ENCODE results near the gene NR1I3.
"Not testable (repeated sequence)": the region's sequence is repeated elsewhere in the genome, so short reads cannot be mapped to it uniquely, and the experiment has no call there.

Gene NR1I3, protein sequence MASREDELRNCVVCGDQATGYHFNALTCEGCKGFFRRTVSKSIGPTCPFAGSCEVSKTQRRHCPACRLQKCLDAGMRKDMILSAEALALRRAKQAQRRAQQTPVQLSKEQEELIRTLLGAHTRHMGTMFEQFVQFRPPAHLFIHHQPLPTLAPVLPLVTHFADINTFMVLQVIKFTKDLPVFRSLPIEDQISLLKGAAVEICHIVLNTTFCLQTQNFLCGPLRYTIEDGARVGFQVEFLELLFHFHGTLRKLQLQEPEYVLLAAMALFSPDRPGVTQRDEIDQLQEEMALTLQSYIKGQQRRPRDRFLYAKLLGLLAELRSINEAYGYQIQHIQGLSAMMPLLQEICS

DNA sequence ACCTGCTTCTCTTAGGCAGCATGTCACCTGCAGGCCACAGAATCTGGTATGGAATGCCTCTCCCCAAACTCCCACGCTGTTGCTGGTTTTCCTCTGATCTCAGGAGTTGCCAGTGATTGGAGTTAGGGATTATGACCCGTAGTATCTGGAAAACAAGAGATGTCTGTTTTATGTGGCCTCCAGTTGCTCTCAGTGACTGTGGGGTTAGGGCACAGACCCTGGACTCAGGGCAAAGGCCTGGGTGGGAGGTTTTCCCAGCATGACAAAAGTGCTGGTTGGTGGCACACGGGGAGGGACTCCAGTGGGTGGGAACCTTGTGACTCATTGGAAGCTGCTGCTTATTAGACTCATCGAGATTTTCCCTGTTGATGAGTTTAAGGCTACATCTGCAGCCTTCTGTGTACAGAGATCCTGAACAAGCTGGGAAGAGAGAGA, at the start of gene NR1I3:
TSS of gene NR1I3 (minus strand) at position 165 of the 435 bp plus-strand sequence. CDS start 1,638 bp downstream, outside the sequence.
- no peak for DNase-seq

- DNase-seq, result no peak
These were observed 49.6 kb upstream of the NR1I3 start for GRCh38 chr1:161287482-161288054.

- DNase-seq, result no peak
These were observed 47.5 kb upstream of the NR1I3 start for GRCh38 chr1:161285521-161285920.

DNA sequence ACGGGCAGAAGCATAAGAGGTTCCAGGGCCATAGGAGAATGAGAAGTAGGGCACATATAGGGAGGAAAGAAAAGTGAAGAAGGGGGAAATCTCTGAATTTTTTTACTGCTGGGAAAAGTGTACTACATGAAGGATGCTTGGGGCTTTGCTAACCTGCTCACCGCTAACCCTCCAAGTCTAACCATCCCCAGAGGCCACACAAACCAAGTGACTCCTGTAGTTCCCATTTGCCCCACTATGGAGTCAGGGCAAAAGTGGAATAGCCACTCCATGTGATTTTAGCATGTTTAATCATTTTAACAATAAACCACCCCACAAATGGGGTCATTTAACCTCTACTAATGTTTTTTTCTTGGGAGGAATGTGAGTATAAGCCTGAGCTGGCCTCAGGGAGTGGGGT, 47.1 kb upstream of the NR1I3 start:
- no peak for DNase-seq

DNA sequence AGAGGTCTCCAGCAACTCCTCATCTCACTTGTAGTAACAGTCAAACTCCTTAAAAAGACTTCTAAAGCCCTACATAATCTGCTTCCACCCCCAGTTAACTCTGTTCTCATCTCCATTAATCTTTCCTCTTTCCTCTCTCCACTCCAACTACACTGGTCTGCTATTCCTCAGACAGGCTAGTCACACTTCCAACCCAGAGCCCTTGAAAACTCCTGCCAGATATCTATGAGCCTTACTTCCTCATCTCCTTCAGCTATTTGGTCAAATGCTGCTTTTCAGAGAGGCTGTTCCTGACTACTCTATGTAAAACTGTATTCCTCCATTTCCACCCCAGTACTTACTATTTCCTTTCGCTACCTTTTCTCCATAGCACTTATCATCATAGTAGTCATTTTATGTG, 45.0 kb upstream of the NR1I3 start:
- DNase-seq, result no peak

DNA sequence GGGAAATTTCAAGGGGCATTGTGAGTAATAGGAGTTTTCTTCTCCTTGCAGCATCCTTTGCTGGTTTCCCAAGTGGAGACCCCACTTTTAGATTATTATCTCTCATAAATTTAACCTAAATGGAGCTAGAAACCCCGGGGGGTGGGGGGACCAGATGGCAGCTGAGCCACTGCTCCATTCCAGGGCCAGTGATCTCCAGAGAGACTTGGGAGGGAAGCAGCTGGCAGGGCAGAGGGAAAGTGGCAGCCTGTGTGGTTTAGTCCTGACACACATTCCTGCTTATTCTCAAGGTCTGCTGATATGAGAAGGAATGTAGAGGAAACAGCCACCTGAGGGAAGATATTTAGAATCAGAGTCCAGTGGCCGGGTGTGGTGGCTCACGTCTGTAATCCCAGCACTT, 36.9 kb upstream of the NR1I3 start:
- DNase-seq, result no peak

- no peak for DNase-seq
These were observed 35.4 kb upstream of the NR1I3 start for GRCh38 chr1:161273402-161273801.

- no peak for DNase-seq
These were observed 29.3 kb upstream of the NR1I3 start for GRCh38 chr1:161267321-161267720.

DNA sequence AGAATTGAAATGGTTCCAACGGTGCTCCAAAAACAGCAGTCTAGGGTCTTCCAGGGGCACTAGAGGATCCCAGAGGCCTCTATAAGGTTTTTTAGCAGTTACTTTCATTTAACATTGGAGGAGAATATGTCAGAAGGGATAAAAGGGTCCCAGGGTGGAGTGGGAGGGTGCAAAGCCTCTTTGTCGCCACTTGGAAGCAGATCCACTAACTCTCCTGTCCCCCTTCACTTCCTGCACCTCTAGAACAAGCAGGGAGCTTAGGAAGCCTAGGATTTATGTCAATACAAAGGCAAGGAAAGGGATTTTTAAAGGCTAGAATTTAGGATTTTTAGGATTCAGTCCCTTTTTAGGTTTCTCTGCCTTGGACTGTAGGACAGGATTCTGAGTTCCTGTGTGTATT, 28.8 kb upstream of the NR1I3 start:
- DNase-seq, result no peak

DNA sequence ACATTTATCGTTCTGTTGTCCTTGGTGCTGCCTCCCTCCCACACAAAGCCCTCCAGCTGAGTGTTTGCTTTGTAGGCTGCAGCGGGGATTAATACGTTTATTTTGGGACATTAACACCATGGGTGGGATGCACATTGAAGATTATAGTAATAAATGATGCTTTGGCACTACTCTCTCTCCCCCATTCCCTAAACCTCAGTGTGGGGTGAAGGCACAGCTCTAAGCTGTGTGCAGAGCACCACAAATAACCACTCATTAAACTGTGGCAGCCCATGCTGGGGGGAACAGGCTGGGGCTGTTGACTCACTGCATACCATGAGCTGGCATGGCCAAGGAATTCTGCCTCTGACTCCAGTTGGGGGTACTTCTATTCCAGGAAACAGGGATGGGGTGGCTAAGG, 28.2 kb upstream of the NR1I3 start:
- DNase-seq, result no peak

DNA sequence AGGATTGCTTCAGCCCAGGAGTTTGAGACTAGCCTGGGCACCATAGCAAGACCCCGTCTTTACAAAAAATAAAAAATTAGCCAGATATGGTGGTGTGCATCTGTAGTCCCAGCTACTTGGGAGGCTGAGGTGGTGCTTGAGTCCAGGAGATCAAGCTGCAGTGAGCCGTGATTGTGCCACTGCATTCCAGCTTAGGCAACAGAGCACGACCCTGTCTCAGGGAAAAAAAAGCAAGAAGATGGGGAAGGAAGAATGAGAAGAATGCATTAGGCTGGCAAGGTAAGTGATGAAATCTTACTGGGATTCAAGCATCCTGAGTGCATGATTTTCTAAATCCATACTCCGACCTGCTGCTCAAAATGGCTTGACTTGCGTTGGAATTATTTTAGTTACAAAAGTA, 27.3 kb upstream of the NR1I3 start:
- no peak for DNase-seq

- DNase-seq, result peak; percentile 35
These were observed 23.5 kb upstream of the NR1I3 start for GRCh38 chr1:161261261-161262235.

- peak; percentile 49 for DNase-seq
These were observed 22.6 kb upstream of the NR1I3 start for GRCh38 chr1:161260376-161261260.

DNA sequence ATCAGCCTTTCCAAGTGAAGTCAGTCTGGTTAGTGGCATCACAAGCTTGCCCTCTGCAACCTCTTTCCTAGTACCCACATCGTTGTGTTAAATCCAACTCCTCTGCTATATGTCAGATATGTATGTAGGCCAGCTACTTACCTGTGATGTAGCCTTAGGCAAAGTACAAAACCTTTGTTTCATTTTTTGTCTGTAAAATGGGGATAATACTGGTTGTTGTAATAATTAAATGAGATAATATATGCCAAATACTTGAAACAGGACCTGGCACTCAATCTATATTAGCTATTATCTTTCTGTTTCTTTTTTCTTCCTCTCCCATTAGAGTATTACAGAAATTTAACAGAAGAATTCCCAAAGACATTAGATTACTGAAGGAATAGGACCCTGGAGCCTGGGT, 21.8 kb upstream of the NR1I3 start:
- DNase-seq, result no peak

DNA sequence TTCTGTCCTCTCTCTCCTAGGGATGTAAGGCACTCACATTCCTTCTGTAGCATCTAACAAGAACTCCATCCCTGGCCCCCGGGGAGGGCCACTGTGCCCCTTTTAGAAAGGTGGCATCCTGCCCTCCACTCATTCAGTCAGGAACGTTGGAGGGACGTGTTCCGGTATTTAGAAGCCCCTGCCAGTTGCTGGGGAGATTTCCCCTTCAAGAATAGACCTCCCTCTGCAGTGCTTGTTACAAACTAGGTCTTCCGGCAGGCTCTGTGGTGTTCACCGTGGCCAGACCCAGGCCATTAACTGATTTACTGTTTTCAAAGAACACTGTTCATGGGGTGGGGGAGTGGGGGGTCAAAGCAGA, 21.3 kb upstream of the NR1I3 start:
- DNase-seq, result no peak

- peak; percentile 33 for DNase-seq
These were observed 20.7 kb upstream of the NR1I3 start, which contains the start of gene PCP4L1 for GRCh38 chr1:161258439-161259344. Gene PCP4L1, plus strand, starts transcription at chr1:161258745. Its CDS starts 230 bp downstream, at chr1:161258975.

DNA sequence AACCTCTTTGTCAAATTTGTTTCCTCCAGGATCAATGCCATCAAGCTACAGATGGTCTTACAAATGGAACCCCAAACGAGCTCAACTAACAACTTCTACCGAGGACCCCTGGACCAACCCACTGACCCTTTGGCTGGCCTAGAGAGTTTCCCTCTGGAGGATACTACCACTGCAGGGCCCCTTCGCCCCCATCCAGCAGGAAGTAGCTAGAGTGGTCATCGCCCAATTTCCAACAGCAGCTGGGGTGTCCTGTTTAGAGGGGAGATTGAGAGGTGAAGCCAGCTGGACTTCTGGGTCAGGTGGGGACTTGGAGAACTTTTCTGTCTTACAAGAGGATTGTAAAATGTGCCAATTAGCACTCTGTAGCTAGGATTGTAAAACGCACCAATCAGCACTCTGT, 19.1 kb upstream of the NR1I3 start:
- not testable (repeated sequence) for DNase-seq

- DNase-seq, result not testable (repeated sequence)
These were observed 18.0 kb upstream of the NR1I3 start for GRCh38 chr1:161255955-161256520.

DNA sequence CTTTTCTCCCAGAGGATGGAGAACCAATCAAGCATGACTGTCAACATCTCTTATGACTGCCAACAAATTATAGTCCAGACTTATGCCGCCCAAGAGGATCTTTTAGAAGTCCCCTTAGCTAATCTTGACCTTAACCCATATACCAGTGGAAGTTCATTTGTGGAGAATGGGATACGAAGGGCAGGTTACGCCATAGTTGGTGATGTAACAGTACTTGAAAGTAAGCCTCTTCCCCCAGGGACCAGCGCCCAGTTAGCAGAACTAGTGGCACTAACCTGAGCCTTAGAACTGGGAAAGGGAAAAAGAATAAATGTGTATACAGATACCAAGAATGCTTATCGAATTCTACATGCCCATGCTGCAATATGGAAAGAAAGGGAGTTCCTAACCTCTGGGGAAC, 17.3 kb upstream of the NR1I3 start:
- DNase-seq, result not testable (repeated sequence)

DNA sequence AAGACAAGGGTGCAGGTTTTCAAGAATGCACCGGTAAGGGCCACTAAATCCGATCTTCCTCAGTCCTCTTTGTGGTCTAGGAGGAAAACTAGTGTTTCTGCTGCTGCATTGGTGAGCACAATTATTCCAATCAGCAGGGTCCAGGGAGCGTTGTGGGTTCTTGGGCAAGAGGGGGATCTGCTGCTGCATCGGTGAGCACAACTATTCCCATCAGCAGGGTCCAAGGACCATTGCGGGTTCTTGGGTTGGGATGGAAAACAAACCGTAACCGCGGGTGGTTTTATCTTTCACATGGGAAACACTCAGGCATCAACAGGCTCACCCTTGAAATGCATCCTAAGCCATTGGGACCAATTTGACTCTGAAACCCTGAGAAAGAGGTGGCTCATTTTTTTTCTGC, 13.6 kb upstream of the NR1I3 start:
- DNase-seq, result no peak

GRCh38 chr1:161250829-161251228, 12.8 kb upstream of the NR1I3 start:
- no peak for DNase-seq

All from RPMI8226 (cell line).